ENCODE data around the gene ENPP1. TPM values are rescaled to one million over a fixed set of nuclear protein-coding genes. Genes with fewer than 3 reads are reported as not detected.

The ENPP1 gene
- total RNA-seq, 2 experiments from 2014 or later, result 0.08 TPM

DNA sequence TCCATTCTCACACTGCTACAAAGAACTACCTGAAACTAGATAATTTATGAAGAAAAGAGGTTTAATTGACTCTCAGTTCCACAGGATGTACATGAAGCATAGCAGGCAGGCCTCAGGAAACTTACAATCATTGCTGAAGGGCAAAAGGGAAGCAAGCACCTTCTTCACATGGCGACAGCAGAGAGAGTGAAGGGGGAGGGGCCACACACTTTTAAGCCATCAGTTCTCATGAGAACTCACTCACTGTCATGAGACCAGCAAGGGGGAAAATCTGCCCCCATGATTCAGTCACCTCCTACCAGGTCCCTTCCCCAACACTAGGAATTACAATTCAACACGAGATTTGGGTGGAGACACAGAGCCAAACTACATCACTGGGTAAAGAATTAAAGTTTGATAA lies 12.5 kb upstream of the ENPP1 start:
- H3K27ac Mint-ChIP-seq, result no peak overlapping the region
- ATAC-seq (ENCODE audit: poor library complexity), result no peak
- H3K4me1 Mint-ChIP-seq (ENCODE audit: low read depth), result no peaks in the 10 kb centered on the region
- H3K36me3 ChIP-seq (ENCODE audit: insufficient read depth, low read length), result no peaks in the 10 kb centered on the region
- intact Hi-C loops (cut with DNase I, micrococcal nuclease), result no loop called here
- no peak overlapping the region for H3K4me3 Mint-ChIP-seq
- H3K36me3 Mint-ChIP-seq (ENCODE audit: low read depth), result no peaks in the 10 kb centered on the region
- no peaks in the 10 kb centered on the region for H3K9me3 ChIP-seq (ENCODE audit: control insufficient read depth in 1 of 2, insufficient read depth in 1 of 2, low read length in 2 of 2)
- no peak overlapping the region for H3K4me3 ChIP-seq (ENCODE audit: low read length)
- H3K27me3 ChIP-seq (ENCODE audit: control insufficient read depth in 1 of 2, insufficient read depth in 2 of 2, low read length in 2 of 2), result peaks cover 4 to 13% of the 10 kb centered on the region in 2 experiments
- DNase-seq, result no peak
- H3K27ac ChIP-seq (ENCODE audit: low read depth in 1 of 2, low read length in 2 of 2), result no peak overlapping the region
- ChIA-PET CTCF (no interaction called here), POLR2A (no interaction called here)
- no peaks in the 10 kb centered on the region for H3K9me3 Mint-ChIP-seq
- H3K4me1 ChIP-seq (ENCODE audit: insufficient read depth, low read length), result no peaks in the 10 kb centered on the region
- TF ChIP-seq, protein P1, sequence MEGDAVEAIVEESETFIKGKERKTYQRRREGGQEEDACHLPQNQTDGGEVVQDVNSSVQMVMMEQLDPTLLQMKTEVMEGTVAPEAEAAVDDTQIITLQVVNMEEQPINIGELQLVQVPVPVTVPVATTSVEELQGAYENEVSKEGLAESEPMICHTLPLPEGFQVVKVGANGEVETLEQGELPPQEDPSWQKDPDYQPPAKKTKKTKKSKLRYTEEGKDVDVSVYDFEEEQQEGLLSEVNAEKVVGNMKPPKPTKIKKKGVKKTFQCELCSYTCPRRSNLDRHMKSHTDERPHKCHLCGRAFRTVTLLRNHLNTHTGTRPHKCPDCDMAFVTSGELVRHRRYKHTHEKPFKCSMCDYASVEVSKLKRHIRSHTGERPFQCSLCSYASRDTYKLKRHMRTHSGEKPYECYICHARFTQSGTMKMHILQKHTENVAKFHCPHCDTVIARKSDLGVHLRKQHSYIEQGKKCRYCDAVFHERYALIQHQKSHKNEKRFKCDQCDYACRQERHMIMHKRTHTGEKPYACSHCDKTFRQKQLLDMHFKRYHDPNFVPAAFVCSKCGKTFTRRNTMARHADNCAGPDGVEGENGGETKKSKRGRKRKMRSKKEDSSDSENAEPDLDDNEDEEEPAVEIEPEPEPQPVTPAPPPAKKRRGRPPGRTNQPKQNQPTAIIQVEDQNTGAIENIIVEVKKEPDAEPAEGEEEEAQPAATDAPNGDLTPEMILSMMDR (IDR thresholded peaks at IDR 0.05), result no peak
- peaks cover 27% of the 10 kb centered on the region for H3K27me3 Mint-ChIP-seq

DNA sequence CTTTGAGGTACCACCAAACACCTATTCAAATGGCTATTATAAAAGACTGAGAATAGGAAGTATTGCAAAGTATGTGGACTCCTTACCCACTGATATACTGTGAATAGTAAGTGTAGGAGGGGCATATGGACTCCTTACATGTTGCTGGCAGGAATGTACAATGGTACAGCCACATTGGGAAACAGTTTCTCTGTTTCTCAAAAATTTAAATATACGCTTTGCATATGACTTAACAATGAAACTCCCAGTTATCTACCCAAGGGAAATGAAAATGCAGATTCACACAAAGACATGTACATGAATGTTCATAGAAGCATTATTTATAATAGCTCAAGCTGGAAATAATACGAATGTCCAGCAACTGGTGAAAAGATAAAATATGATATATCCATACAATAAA lies 5.5 kb upstream of the ENPP1 start:
- no peak overlapping the region for H3K4me3 ChIP-seq (ENCODE audit: low read length)
- peaks cover 17% of the 10 kb centered on the region for H3K27me3 Mint-ChIP-seq
- H3K27me3 ChIP-seq (ENCODE audit: control insufficient read depth in 1 of 2, insufficient read depth in 2 of 2, low read length in 2 of 2), result peaks cover 2 to 7% of the 10 kb centered on the region in 2 experiments
- ATAC-seq (ENCODE audit: poor library complexity) (no peak), DNase-seq (no peak)
- H3K36me3 ChIP-seq (ENCODE audit: insufficient read depth, low read length), result no peaks in the 10 kb centered on the region
- H3K4me3 Mint-ChIP-seq, result no peak overlapping the region
- peaks cover 13% of the 10 kb centered on the region for H3K4me1 Mint-ChIP-seq (ENCODE audit: low read depth)
- ChIA-PET POLR2A (no interaction called here), CTCF (no interaction called here)
- H3K36me3 Mint-ChIP-seq (ENCODE audit: low read depth), result no peaks in the 10 kb centered on the region
- peaks cover 9% of the 10 kb centered on the region for H3K4me1 ChIP-seq (ENCODE audit: insufficient read depth, low read length)
- H3K27ac ChIP-seq (ENCODE audit: low read depth in 1 of 2, low read length in 2 of 2), result no peak overlapping the region
- intact Hi-C loops (cut with DNase I, micrococcal nuclease), result no loop called here
- H3K9me3 ChIP-seq (ENCODE audit: control insufficient read depth in 1 of 2, insufficient read depth in 1 of 2, low read length in 2 of 2), result peaks cover 0 to under 1% of the 10 kb centered on the region in 2 experiments
- no peak overlapping the region for H3K27ac Mint-ChIP-seq
- TF ChIP-seq, protein P1 (IDR thresholded peaks at IDR 0.05), result no peak
- H3K9me3 Mint-ChIP-seq, result no peaks in the 10 kb centered on the region

DNA sequence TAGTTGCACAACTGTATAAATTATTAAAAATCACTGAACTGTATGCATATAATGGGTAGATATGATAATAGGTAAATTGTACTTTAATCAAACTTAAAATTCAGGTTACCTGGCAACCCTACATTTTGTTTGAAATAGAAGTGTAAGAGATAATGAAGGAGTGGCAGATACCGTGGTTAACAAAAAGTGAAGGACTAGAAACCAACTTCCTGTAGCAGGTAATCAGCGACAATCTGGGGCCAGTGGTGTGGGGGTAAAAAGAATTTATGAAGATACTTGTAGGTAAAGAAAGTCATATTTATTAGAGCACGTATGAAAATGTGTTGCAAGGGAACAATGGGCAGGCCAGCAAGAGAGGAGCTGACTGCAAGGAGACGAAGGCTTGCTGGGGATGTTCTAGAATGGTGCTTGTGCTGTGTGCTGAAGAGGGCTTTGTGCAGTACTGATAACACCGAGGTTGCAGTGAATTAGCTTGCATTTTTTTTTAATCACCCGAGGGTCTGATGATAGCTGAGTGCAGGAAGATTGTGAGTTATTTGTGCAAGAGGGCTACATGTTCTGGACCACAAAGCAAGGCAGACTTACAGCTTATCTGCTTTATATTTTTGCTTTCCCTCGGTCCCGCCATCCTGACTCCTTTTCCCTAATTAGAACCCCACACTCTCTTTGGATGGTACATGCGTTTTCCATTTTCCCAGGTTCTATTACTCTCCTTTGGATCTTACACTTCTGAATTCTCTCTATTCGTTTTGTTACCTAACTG lies 4.6 kb upstream of the ENPP1 start:
- no peak overlapping the region for H3K27ac Mint-ChIP-seq
- H3K4me3 Mint-ChIP-seq, result no peak overlapping the region
- H3K27me3 ChIP-seq (ENCODE audit: control insufficient read depth in 1 of 2, insufficient read depth in 2 of 2, low read length in 2 of 2), result peaks cover under 1 to 4% of the 10 kb centered on the region in 2 experiments
- H3K9me3 Mint-ChIP-seq, result no peaks in the 10 kb centered on the region
- POLR2A ChIA-PET, result no interaction called here
- H3K27me3 Mint-ChIP-seq, result peaks cover 13% of the 10 kb centered on the region
- no peak overlapping the region for H3K4me3 ChIP-seq (ENCODE audit: low read length)
- intact Hi-C loops (cut with DNase I, micrococcal nuclease), result no loop called here
- TF ChIP-seq, protein P1 (IDR thresholded peaks at IDR 0.05), result no peak
- no peak overlapping the region for H3K27ac ChIP-seq (ENCODE audit: low read depth in 1 of 2, low read length in 2 of 2)
- H3K4me1 Mint-ChIP-seq (ENCODE audit: low read depth), result peaks cover 16% of the 10 kb centered on the region
- DNase-seq (peak in 1 of 14 experiments; percentile 18), ATAC-seq (ENCODE audit: poor library complexity) (no peak)
- CTCF ChIA-PET, result no interaction called here
- peaks cover 14% of the 10 kb centered on the region for H3K4me1 ChIP-seq (ENCODE audit: insufficient read depth, low read length)
- no peaks in the 10 kb centered on the region for H3K36me3 Mint-ChIP-seq (ENCODE audit: low read depth)
- no peaks in the 10 kb centered on the region for H3K36me3 ChIP-seq (ENCODE audit: insufficient read depth, low read length)
- peaks cover 0 to 3% of the 10 kb centered on the region in 2 experiments for H3K9me3 ChIP-seq (ENCODE audit: control insufficient read depth in 1 of 2, insufficient read depth in 1 of 2, low read length in 2 of 2)

Measured in CD4-positive, alpha-beta T cell (primary cell).